H9 (cell line): ENCODE results near the gene CHI3L2. TPM values are rescaled to one million over a fixed set of nuclear protein-coding genes. Genes with fewer than 3 reads are reported as not detected.

Experiments
- DNase-seq: peaks from one replicate; pipeline ENCODE4 v3.0.0-alpha.2; 2017
- H2AFZ ChIP-seq: one replicate; pipeline ENCODE4 v1.6.1; 2013; ENCODE audit warnings: mild to moderate bottlenecking, low read length, control low read depth, moderate library complexity
- H2AK5ac ChIP-seq: 2 replicates; pipeline ENCODE4 v1.6.1; 2013; ENCODE audit warnings: low read length, control low read depth, mixed read lengths; ENCODE audit not compliant: insufficient read length
- H2BK120ac ChIP-seq: one replicate; pipeline ENCODE4 v1.6.1; 2013; ENCODE audit warnings: low read depth, mild to moderate bottlenecking, low read length, control low read depth, inconsistent platforms; ENCODE audit not compliant: poor library complexity, severe bottlenecking
- H2BK12ac ChIP-seq: 2 replicates; pipeline ENCODE4 v1.6.1; 2013; ENCODE audit warnings: low read length, control low read depth, mixed read lengths, low read depth; ENCODE audit not compliant: insufficient read length
- H2BK15ac ChIP-seq: 2 replicates; pipeline ENCODE4 v1.6.1; 2013; ENCODE audit warnings: low read depth, low read length, control low read depth
- H2BK20ac ChIP-seq: one replicate; pipeline ENCODE4 v1.6.1; 2013; ENCODE audit warnings: low read depth, mild to moderate bottlenecking, low read length, control low read depth, inconsistent platforms; ENCODE audit not compliant: poor library complexity, severe bottlenecking
- H2BK5ac ChIP-seq: 2 replicates; pipeline ENCODE4 v1.6.1; 2013; ENCODE audit warnings: low read length, control low read depth, mixed read lengths; ENCODE audit not compliant: insufficient read length
- H3K14ac ChIP-seq: 2 replicates; pipeline ENCODE4 v1.6.1; 2013; ENCODE audit warnings: low read length, control low read depth; ENCODE audit not compliant: insufficient read depth
- H3K18ac ChIP-seq: 2 replicates; pipeline ENCODE4 v1.6.1; 2013; ENCODE audit warnings: low read depth, mild to moderate bottlenecking, mixed read lengths, low read length, control low read depth; ENCODE audit not compliant: insufficient read length
- H3K23ac ChIP-seq: 2 replicates; pipeline ENCODE4 v1.6.1; 2013; ENCODE audit warnings: low read length, control low read depth, mixed read lengths, low read depth; ENCODE audit not compliant: insufficient read length
- H3K23me2 ChIP-seq: 2 replicates; pipeline ENCODE4 v1.6.1; 2013; ENCODE audit warnings: low read depth, mild to moderate bottlenecking, mixed read lengths, low read length, control low read depth; ENCODE audit not compliant: insufficient read length, poor library complexity, severe bottlenecking
- H3K27ac ChIP-seq: 2 replicates; pipeline ENCODE4 v1.5.1; 2013; ENCODE audit warnings: low read length, control low read depth, mixed read lengths, low read depth; ENCODE audit not compliant: insufficient read length
- H3K27me3 ChIP-seq: 2 replicates; pipeline ENCODE4 v1.6.1; 2013; ENCODE audit warnings: low read length, control low read depth, inconsistent platforms; ENCODE audit not compliant: insufficient read depth
- H3K4ac ChIP-seq: 2 replicates; pipeline ENCODE4 v1.6.1; 2013; ENCODE audit warnings: low read depth, mild to moderate bottlenecking, control low read depth, inconsistent platforms, low read length, moderate library complexity
- H3K4me1 ChIP-seq: 2 replicates; pipeline ENCODE4 v1.6.1; 2013; ENCODE audit warnings: low read length, control low read depth, inconsistent platforms; ENCODE audit not compliant: insufficient read depth
- H3K4me2 ChIP-seq: 2 replicates; pipeline ENCODE4 v1.6.1; 2013; ENCODE audit warnings: low read length, control low read depth, mixed read lengths; ENCODE audit not compliant: insufficient read length, insufficient read depth
- H3K56ac ChIP-seq: 2 replicates; pipeline ENCODE4 v1.6.1; 2013; ENCODE audit warnings: low read depth, mild to moderate bottlenecking, mixed read lengths, low read length, control low read depth; ENCODE audit not compliant: insufficient read length
- H3K79me1 ChIP-seq: 2 replicates; pipeline ENCODE4 v1.6.1; 2013; ENCODE audit warnings: low read depth, mild to moderate bottlenecking, moderate library complexity, low read length, control low read depth, inconsistent platforms; ENCODE audit not compliant: insufficient read depth, poor library complexity, severe bottlenecking
- H3K79me2 ChIP-seq: 2 replicates; pipeline ENCODE4 v1.6.1; 2013; ENCODE audit warnings: low read length, control low read depth, inconsistent platforms; ENCODE audit not compliant: insufficient read depth
- H3K9ac ChIP-seq: 2 replicates; pipeline ENCODE4 v1.6.1; 2013; ENCODE audit warnings: low read length, control low read depth, mixed read lengths; ENCODE audit not compliant: insufficient read length; ENCODE audit errors: extremely low read depth
- H3K9me3 ChIP-seq: one replicate; pipeline ENCODE4 v1.6.1; 2013; ENCODE audit warnings: low read depth, low read length, inconsistent platforms; ENCODE audit not compliant: control insufficient read depth
- H3T11ph ChIP-seq: one replicate; pipeline ENCODE4 v1.6.1; 2013; ENCODE audit warnings: mild to moderate bottlenecking, low read length, control low read depth, inconsistent platforms
- H4K20me1 ChIP-seq: one replicate; pipeline ENCODE4 v1.6.1; 2013; ENCODE audit not compliant: control insufficient read depth, insufficient read length, insufficient read depth
- H4K5ac ChIP-seq: 2 replicates; pipeline ENCODE4 v1.6.1; 2013; ENCODE audit warnings: low read depth, mild to moderate bottlenecking, mixed read lengths, low read length, control low read depth; ENCODE audit not compliant: insufficient read length
- H4K8ac ChIP-seq: replicated peaks from 2 replicates; pipeline ENCODE4 v1.6.1; 2013; ENCODE audit warnings: low read length, control low read depth, mixed read lengths, low read depth; ENCODE audit not compliant: insufficient read length
- H4K91ac ChIP-seq: 2 replicates; pipeline ENCODE4 v1.6.1; 2013; ENCODE audit warnings: low read depth, mild to moderate bottlenecking, moderate library complexity, mixed read lengths, low read length, control low read depth; ENCODE audit not compliant: insufficient read length
- H3K27ac Mint-ChIP-seq, 3 experiments: 2 replicates in 2 of 3; 3 replicates in 1 of 3; pipeline ENCODE4 v1.8.0; 2020 to 2021; ENCODE audit warnings: mixed read lengths in 3 of 3, mild to moderate bottlenecking in 1 of 3, moderate library complexity in 1 of 3
- H3K27me3 Mint-ChIP-seq: 2 replicates; pipeline ENCODE4 v1.8.0; 2021; ENCODE audit warnings: low read depth, mild to moderate bottlenecking, moderate library complexity, mixed read lengths
- H3K36me3 Mint-ChIP-seq, 3 experiments: 2 replicates in 2 of 3; 3 replicates in 1 of 3; pipeline ENCODE4 v1.8.0; 2020 to 2021; ENCODE audit warnings: low read depth in 3 of 3, mixed read lengths in 3 of 3; ENCODE audit not compliant: insufficient read depth in 1 of 3
- H3K4me1 Mint-ChIP-seq, 2 experiments: 2 replicates each; pipeline ENCODE4 v1.8.0; 2020; ENCODE audit warnings: mixed read lengths in 2 of 2
- H3K4me3 Mint-ChIP-seq, 2 experiments: 2 replicates in 1 of 2; 3 replicates in 1 of 2; pipeline ENCODE4 v1.8.0; 2020 to 2021; ENCODE audit warnings: mild to moderate bottlenecking in 2 of 2, mixed read lengths in 2 of 2, moderate library complexity in 1 of 2
- H3K9me3 Mint-ChIP-seq, 2 experiments: 2 replicates in 1 of 2; 3 replicates in 1 of 2; pipeline ENCODE4 v1.8.0; 2020; ENCODE audit warnings: mild to moderate bottlenecking in 2 of 2, mixed read lengths in 2 of 2, moderate library complexity in 1 of 2
- WGBS: extraction: QIAGEN DNeasy Blood & Tissue Kit; methylation state at CpG from one replicate; pipeline ENCODE4 v1.1.7; 2013; ENCODE audit warnings: missing lambda C conversion rate, low lambda C conversion rate, mixed read lengths; ENCODE audit not compliant: insufficient read length; ENCODE audit errors: extremely low coverage; 5-methylcytosine and 5-hydroxymethylcytosine counted together
- total RNA-seq: library from RNA; stranded (reverse); gene quantifications from 2 replicates; pipeline ENCODE4 v1.2.1, GENCODE V29; 2021
- TF ChIP-seq, protein P1 (sequence below): fragments of 200-600 bp; sonication (generic); conservative IDR thresholded peaks from 3 replicates; pipeline ENCODE4 v1.8.0; 2021; ENCODE audit warnings: antibody characterized with exemption, mild to moderate bottlenecking

Gene CHI3L2
- total RNA-seq, 1 experiment from 2014 or later, result not detected

DNA sequence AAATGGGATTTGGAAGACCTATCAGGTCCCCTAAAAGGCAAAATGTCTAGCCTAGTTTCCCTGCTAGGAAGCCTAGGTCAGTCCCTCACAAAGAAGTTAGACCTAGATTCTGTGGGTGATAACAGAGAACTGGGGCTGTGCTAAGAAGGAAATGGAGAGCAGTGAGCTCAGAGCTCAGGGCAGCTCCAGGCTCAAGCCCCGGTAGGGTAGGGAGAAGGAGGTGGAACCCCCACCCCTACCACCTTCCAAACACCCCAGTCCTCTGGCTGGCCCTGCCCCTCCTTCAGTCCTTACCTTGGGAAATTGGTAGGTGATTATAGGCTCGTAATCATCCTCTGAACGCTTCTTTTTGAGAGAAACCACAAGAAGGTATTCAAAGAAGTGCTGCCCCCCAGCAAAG is 28.2 kb upstream of the CHI3L2 start:
- Histone ChIP-seq H2BK5ac (no peak overlapping the region), H3K79me1 (no peaks in the 10 kb centered on the region), H3K4me2 (no peak overlapping the region), H3K27me3 (no peaks in the 10 kb centered on the region), H4K20me1 (no peaks in the 10 kb centered on the region), H3K4ac (no peak overlapping the region), H3K4me1 (no peaks in the 10 kb centered on the region), H4K91ac (no peak overlapping the region), H2BK12ac (no peak overlapping the region), H3K9me3 (no peaks in the 10 kb centered on the region), H3K27ac (no peak overlapping the region), H3K14ac (no peak overlapping the region), H3K79me2 (no peaks in the 10 kb centered on the region), H3T11ph (no peak overlapping the region), H4K5ac (no peak overlapping the region), H2BK20ac (no peak overlapping the region), H3K56ac (no peak overlapping the region), H2AK5ac (no peak overlapping the region), H3K23ac (no peak overlapping the region), H2BK15ac (no peak overlapping the region), H3K23me2 (no peaks in the 10 kb centered on the region), H3K18ac (no peak overlapping the region), H4K8ac (no peak overlapping the region), H2BK120ac (no peak overlapping the region), H2AFZ (no peak overlapping the region), H3K9ac (no peak overlapping the region)
- H3K27me3 Mint-ChIP-seq, result peaks cover 2% of the 10 kb centered on the region
- H3K4me1 Mint-ChIP-seq, result peaks cover 5 to 12% of the 10 kb centered on the region in 2 experiments
- DNase-seq, result no peak
- no peak overlapping the region for H3K4me3 Mint-ChIP-seq
- H3K36me3 Mint-ChIP-seq, result no peaks in the 10 kb centered on the region; a peak in 1 of 7 replicates
- WGBS, result no CpG with 5 or more reads among the region's 3 CpGs
- no peak overlapping the region for H3K27ac Mint-ChIP-seq
- TF ChIP-seq, protein P1, sequence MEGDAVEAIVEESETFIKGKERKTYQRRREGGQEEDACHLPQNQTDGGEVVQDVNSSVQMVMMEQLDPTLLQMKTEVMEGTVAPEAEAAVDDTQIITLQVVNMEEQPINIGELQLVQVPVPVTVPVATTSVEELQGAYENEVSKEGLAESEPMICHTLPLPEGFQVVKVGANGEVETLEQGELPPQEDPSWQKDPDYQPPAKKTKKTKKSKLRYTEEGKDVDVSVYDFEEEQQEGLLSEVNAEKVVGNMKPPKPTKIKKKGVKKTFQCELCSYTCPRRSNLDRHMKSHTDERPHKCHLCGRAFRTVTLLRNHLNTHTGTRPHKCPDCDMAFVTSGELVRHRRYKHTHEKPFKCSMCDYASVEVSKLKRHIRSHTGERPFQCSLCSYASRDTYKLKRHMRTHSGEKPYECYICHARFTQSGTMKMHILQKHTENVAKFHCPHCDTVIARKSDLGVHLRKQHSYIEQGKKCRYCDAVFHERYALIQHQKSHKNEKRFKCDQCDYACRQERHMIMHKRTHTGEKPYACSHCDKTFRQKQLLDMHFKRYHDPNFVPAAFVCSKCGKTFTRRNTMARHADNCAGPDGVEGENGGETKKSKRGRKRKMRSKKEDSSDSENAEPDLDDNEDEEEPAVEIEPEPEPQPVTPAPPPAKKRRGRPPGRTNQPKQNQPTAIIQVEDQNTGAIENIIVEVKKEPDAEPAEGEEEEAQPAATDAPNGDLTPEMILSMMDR, result no peak
- H3K9me3 Mint-ChIP-seq, result peaks cover 0 to 2% of the 10 kb centered on the region in 2 experiments; a peak in 1 of 5 replicates
